Measurements from ENCODE around the gene NAT16.

Gene NAT16

GRCh38 chr7:101129603-101130117 is 50.4 kb downstream of the NAT16 start:
- no peak for TF ChIP-seq CTCF (IDR thresholded peaks at IDR 0.05; ENCODE audit: poor library complexity, severe bottlenecking)
- peaks cover 29% of the 10 kb centered on the region for H3K4me1 ChIP-seq (ENCODE audit: insufficient read depth, poor library complexity, severe bottlenecking)
- H3K27ac ChIP-seq (ENCODE audit: poor library complexity, severe bottlenecking) = peak overlapping the region; percentile 90
- H3K4me3 ChIP-seq (ENCODE audit: severe bottlenecking) = no peak overlapping the region
- DNase-seq (ENCODE audit: low spot score) (no peak), ATAC-seq (ENCODE audit: low read depth) (no peak)
- H3K36me3 ChIP-seq (ENCODE audit: low read depth) = peaks cover 65% of the 10 kb centered on the region
- no peaks in the 10 kb centered on the region for H3K9me3 ChIP-seq (ENCODE audit: severe bottlenecking)
- H3K27me3 ChIP-seq (ENCODE audit: insufficient read depth, poor library complexity, severe bottlenecking) = no peaks in the 10 kb centered on the region

GRCh38 chr7:101128040-101128834 is 51.9 kb downstream of the NAT16 start:
- DNase-seq (ENCODE audit: low spot score) (no peak), ATAC-seq (ENCODE audit: low read depth) (no peak)
- TF ChIP-seq CTCF (IDR thresholded peaks at IDR 0.05; ENCODE audit: poor library complexity, severe bottlenecking) = no peak
- H3K36me3 ChIP-seq (ENCODE audit: low read depth) = peaks cover 51% of the 10 kb centered on the region
- H3K4me1 ChIP-seq (ENCODE audit: insufficient read depth, poor library complexity, severe bottlenecking) = peaks cover 26% of the 10 kb centered on the region
- H3K4me3 ChIP-seq (ENCODE audit: severe bottlenecking) = peak overlapping the region; percentile 40
- H3K9me3 ChIP-seq (ENCODE audit: severe bottlenecking) = no peaks in the 10 kb centered on the region
- peak overlapping the region; percentile 90 for H3K27ac ChIP-seq (ENCODE audit: poor library complexity, severe bottlenecking)
- H3K27me3 ChIP-seq (ENCODE audit: insufficient read depth, poor library complexity, severe bottlenecking) = no peaks in the 10 kb centered on the region

DNA sequence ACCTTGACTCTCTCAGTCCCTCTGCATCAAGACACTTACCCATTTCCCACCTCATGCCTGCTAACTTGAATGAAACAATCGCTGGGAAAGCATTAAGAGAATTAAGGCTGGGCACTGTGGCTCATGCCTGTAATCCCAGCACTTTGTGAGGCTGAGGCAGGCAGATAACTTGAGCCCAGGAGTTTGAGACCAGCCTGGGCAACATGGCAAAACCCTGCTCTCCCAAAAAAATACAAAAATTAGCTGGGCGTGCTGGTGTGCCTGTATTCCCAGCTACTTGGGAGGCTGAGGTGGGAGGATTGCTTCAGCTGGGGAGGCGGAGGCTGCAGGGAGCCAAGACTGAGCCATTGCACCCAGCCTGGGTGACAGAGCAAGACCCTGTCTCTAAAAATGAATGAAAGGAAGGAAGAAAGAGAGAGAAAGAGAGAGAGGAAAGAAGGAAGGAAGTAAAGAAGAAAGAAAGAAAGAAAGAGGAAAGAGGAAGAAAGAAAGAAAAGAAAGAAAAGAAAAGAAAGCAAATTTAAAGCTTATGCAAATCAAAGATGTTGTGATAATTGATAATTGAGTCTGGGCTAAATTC is 52.5 kb downstream of the NAT16 start:
- no peaks in the 10 kb centered on the region for H3K27me3 ChIP-seq (ENCODE audit: insufficient read depth, poor library complexity, severe bottlenecking)

DNA sequence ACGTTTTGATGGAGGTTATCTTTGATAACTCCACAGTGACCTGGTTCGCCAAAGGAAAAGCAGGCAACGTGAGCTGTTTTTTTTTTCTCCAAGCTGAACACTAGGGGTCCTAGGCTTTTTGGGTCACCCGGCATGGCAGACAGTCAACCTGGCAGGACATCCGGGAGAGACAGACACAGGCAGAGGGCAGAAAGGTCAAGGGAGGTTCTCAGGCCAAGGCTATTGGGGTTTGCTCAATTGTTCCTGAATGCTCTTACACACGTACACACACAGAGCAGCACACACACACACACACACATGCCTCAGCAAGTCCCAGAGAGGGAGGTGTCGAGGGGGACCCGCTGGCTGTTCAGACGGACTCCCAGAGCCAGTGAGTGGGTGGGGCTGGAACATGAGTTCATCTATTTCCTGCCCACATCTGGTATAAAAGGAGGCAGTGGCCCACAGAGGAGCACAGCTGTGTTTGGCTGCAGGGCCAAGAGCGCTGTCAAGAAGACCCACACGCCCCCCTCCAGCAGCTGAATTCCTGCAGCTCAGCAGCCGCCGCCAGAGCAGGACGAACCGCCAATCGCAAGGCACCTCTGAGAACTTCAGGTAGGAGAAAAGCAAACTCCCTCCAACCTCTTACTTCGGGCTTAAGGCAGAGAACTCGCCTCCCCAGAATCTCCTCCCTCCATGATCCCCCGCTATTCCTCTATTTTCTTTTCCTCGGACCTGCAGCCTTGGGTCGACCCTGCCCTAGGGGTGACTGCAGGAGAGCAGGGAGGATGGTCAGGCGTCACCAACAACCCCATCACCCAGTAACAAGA is 53.2 kb downstream of the NAT16 start, which contains the start of gene SERPINE1:
Gene SERPINE1, plus strand, starts transcription at position 454 of the 809 bp plus-strand sequence. CDS start 1,290 bp downstream, outside the sequence.
- peak within 1 kb of the TSS; percentile 90 for H3K27ac ChIP-seq (ENCODE audit: poor library complexity, severe bottlenecking)
- no peaks in the 10 kb centered on the region for H3K27me3 ChIP-seq (ENCODE audit: insufficient read depth, poor library complexity, severe bottlenecking)
- DNase-seq (ENCODE audit: low spot score) (peak; percentile 99), ATAC-seq (ENCODE audit: low read depth) (peak; percentile 83)
- peak within 1 kb of the TSS; percentile 40 for H3K4me3 ChIP-seq (ENCODE audit: severe bottlenecking)
- peak; percentile 43 for TF ChIP-seq CTCF (IDR thresholded peaks at IDR 0.05; ENCODE audit: poor library complexity, severe bottlenecking)
- H3K9me3 ChIP-seq (ENCODE audit: severe bottlenecking) = no peaks in the 10 kb centered on the region
- peaks cover 38% of the 10 kb centered on the region for H3K36me3 ChIP-seq (ENCODE audit: low read depth)
- H3K4me1 ChIP-seq (ENCODE audit: insufficient read depth, poor library complexity, severe bottlenecking) = peaks cover 32% of the 10 kb centered on the region

More for the DNA sequence above, 52.5 kb downstream of the NAT16 start:
- TF ChIP-seq CTCF (IDR thresholded peaks at IDR 0.05; ENCODE audit: poor library complexity, severe bottlenecking) = no peak
- Histone ChIP-seq H3K27ac (ENCODE audit: poor library complexity, severe bottlenecking) (peak overlapping the region; percentile 90), H3K9me3 (ENCODE audit: severe bottlenecking) (no peaks in the 10 kb centered on the region), H3K4me3 (ENCODE audit: severe bottlenecking) (peak overlapping the region; percentile 40), H3K36me3 (ENCODE audit: low read depth) (peaks cover 44% of the 10 kb centered on the region), H3K4me1 (ENCODE audit: insufficient read depth, poor library complexity, severe bottlenecking) (peaks cover 29% of the 10 kb centered on the region)
- ATAC-seq (ENCODE audit: low read depth) (peak; percentile 2; the same call in 1 of the 3 replicates), DNase-seq (ENCODE audit: low spot score) (no peak)
